Left cardiac atrium (tissue), 4 donors: ENCODE data around the gene PLCXD3. TPM values are rescaled to one million over a fixed set of nuclear protein-coding genes. Genes with fewer than 3 reads are reported as not detected.

Source experiments
- ATAC-seq, 2 donors: fragments of 200-7000 bp; cut with Tn5 transposase; one replicate each; pipeline ENCODE4 v1.9.1; 2020; ENCODE audit warnings: mild to moderate bottlenecking in 2 of 2, moderate library complexity in 2 of 2
- DNase-seq: peaks from one replicate; pipeline ENCODE4 v3.0.0-alpha.2; 2020
- intact Hi-C, 2 donors: fragments of 100-400 bp; cut with DNase I; formaldehyde crosslinking; loops; one replicate each; pipeline versions ENCODE4 v1.14.1 to v1.15.1; 2022 to 2023
- total RNA-seq, 2 donors: library from RNA; stranded (reverse); fragmentation: NEBNext Ultra II Directional; extraction: Animal tissue kit (Norgen Biotek cat#: 25700); gene quantifications; one replicate each; pipeline ENCODE4 v1.2.1, GENCODE V29; 2021
- donor health status: DM: no; HTN: yes; CAD: no.
- donor health status: DM: no; HTN: yes; CAD: no; lungs with severe emphysema.
- donor health status: DM: yes; HTN: yes; CAD: no.
- donor health status: Dilated cardiomyopathy.

PLCXD3 gene
- total RNA-seq, 2 donors from 2014 or later: 25.2 to 39.6 TPM

DNA sequence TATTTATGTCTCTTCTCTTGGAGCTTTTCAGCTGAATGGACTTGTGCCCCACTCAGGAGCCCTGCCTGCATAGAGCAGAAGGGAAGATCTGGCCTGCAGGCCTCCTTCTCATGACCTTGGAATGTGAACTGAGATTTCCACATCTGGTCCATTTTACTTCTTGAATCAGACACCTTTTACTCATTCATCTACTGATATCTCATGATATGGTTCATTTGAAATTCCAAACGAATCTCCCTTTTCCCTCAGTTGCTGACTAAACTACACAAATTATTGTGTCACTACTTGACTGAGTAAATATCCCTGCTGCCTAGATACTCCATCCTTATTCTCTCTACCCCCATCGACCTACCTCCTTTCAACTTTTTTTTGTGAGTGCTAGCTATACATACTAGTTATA lies 138.7 kb downstream of the PLCXD3 start:
- ATAC-seq (peak in 1 of 2 donors; percentile 30), DNase-seq (no peak)
- intact Hi-C loops: no loop called here

GRCh38 chr5:41370482-41370881 lies 139.9 kb downstream of the PLCXD3 start:
- DNase-seq (no peak), ATAC-seq (peak; percentile 21 to 23)
- intact Hi-C loops: no loop called here

- intact Hi-C loops: no loop called here
- ATAC-seq: peak in 1 of 2 donors; percentile 31
- DNase-seq: no peak
These were observed 140.6 kb downstream of the PLCXD3 start for GRCh38 chr5:41369799-41370198.

DNA sequence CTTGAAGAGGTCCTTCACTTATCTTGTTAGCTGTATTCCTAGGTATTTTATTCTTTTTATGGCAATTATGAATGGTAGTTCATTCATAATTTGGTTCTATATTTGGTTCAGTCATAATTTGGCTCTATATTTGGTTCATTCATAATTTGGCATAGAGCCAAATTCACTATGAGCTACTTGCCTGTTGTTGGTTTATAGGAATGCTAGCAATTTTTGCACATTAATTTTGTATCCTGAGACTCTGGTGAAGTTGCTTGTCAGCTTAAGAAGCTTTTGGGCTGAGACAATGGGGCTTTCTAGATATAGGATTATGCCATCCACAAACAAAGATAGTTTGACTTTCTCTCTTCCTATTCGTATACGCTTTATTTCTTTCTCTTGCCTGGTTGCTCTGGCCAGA lies 142.2 kb downstream of the PLCXD3 start:
- intact Hi-C loops: no loop called here
- ATAC-seq: no peak
- DNase-seq: no peak

DNA sequence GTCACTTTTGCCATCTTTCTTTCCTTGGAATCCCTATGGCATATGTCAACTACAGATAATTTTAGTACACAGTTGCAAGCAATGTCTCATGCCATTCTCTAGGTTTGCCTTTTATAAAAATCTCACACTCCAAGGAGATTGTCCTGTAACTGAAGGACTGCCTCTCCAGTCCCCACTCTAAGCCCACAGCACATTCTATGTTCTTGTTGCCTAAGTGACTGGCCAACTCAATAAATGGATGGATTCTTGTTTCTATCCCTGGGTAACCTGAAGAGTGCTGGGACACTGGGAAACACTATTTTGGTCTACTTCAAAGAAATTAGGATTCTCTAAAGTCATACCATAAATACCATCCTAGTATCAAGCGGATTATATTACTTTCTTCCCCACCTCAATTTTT lies 145.0 kb downstream of the PLCXD3 start:
- no peak for DNase-seq
- no peak for ATAC-seq
- intact Hi-C loops: no loop called here

DNA sequence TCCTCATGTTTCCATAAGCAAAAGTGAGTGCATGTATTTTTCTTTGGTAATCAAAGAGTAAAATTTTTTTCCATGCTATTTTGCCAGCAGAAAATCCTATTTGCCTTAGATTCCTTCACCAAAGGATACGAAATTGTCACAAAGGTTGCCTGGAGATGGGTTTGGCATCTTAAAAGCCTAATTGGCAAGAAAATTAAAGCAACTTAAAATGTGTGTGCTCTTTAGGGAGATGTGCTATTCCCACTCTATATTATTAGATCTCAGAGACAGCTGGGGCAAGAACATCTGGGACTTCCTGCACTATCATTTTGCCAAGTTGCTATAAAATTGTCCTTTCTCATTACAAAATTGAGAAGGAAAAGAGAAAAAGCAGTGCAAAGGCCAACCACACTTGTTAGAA lies 146.1 kb downstream of the PLCXD3 start:
- intact Hi-C loops: no loop called here
- ATAC-seq (no peak), DNase-seq (no peak)

- DNase-seq (no peak), ATAC-seq (no peak)
- intact Hi-C loops: no loop called here
These were observed 146.9 kb downstream of the PLCXD3 start for GRCh38 chr5:41363343-41363986.

DNA sequence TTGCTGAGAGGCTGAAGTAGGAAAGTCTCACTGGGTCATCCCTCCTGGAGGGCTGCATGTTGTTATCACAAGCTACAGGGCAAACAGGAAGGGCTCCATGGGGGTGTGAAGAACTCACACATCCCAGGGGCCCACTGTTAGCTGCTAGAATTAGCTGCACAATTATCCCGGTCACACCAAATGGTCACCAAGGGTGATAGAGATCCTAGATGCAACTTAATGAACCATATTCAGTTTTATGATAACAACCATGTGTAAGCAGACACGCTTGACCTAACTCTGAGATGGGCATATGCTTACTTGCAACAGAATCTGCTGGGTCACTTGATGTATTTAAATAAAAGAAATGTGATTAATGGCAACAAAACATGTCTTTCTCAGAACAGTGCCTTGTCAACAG lies 153.6 kb downstream of the PLCXD3 start:
- ATAC-seq (peak in 1 of 2 donors; percentile 34), DNase-seq (no peak)
- intact Hi-C loops: no loop called here

- intact Hi-C loops: no loop called here
These were observed 160.6 kb downstream of the PLCXD3 start for GRCh38 chr5:41349846-41350245.

GRCh38 chr5:41347569-41347968 lies 162.8 kb downstream of the PLCXD3 start:
- intact Hi-C loops: no loop called here
- no peak for ATAC-seq

More at GRCh38 chr5:41349846-41350245, 160.6 kb downstream of the PLCXD3 start:
- DNase-seq (no peak), ATAC-seq (peak; percentile 59 to 62)

GRCh38 chr5:41346609-41347008 lies 163.8 kb downstream of the PLCXD3 start:
- no peak for DNase-seq
- no peak for ATAC-seq
- intact Hi-C loops: no loop called here

More at GRCh38 chr5:41347569-41347968, 162.8 kb downstream of the PLCXD3 start:
- DNase-seq: no peak

- intact Hi-C loops: no loop called here
These were observed 165.1 kb downstream of the PLCXD3 start for GRCh38 chr5:41345295-41345694.

DNA sequence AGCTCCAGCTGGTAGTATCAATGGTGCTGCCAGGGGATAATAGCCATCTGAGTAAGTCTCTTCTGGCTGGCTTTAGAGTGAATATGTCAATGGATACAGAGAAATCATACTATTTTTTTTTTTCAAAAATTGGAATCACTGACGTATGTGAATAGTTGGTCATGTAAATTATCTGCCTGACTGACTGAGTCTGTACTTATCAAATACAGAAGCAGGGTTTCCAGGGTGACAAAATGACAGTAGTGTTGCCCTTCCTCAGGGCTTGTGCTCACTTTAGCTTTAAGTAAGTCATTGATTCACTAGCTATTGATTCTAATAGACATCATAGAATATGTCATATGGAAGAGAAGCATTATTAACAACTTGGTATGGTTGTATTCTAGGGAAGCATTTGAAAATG lies 171.1 kb downstream of the PLCXD3 start:
- intact Hi-C loops: no loop called here
- DNase-seq (no peak), ATAC-seq (no peak)

More at GRCh38 chr5:41345295-41345694, 165.1 kb downstream of the PLCXD3 start:
- no peak for DNase-seq
- no peak for ATAC-seq

GRCh38 chr5:41338136-41338675 lies 172.2 kb downstream of the PLCXD3 start:
- intact Hi-C loops: no loop called here
- DNase-seq: no peak
- ATAC-seq: no peak

DNA sequence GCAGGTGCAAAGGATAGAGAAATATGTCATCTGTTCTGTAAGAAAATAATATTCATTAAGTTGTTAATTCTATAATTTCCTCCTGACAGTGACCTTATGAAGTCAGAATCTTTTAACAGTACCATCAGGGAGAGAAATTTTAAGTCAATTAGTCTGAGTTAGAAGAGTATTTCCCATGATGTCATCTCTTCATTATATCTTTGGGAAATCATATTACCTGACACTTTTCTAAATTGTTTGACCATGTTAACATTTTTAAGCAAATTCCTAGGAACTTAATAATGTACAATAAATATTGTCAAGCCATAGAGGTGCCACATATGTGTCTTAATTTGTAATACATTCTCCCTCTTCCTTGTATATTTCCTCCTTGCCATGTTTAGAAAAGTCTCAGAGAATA lies 172.7 kb downstream of the PLCXD3 start:
- DNase-seq: no peak
- intact Hi-C loops: no loop called here
- no peak for ATAC-seq

DNA sequence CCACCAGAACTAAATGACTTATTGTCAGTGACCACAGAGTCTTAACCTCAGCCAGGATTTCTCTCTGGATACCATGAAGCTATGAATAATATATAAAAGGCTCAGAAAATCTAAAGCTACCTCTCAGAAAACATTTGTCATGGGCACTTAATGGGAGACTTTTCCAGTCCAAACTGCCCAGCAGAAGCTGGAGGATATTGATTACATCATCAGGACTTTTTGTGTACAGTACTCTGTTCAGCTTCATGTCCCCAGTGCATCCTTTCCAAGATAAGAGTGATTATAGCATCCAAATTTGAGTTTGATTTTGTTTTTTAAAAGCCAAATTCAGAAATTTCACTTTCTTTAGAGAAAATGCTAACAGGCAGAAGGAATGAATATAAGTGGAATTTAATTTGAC lies 173.2 kb downstream of the PLCXD3 start:
- DNase-seq: no peak
- ATAC-seq: no peak
- intact Hi-C loops: no loop called here

GRCh38 chr5:41336471-41336870 lies 173.9 kb downstream of the PLCXD3 start:
- no peak for ATAC-seq
- no peak for DNase-seq
- intact Hi-C loops: no loop called here

- ATAC-seq: no peak
- no peak for DNase-seq
- intact Hi-C loops: no loop called here
These were observed 174.7 kb downstream of the PLCXD3 start for GRCh38 chr5:41335596-41336181.

- ATAC-seq: peak; percentile 68 to 89
- intact Hi-C loops: no loop called here
- peak; percentile 24 for DNase-seq
These were observed 175.6 kb downstream of the PLCXD3 start for GRCh38 chr5:41334758-41335157.

- DNase-seq: no peak
- intact Hi-C loops: no loop called here
- ATAC-seq: peak in 1 of 2 donors; percentile 59
These were observed 176.2 kb downstream of the PLCXD3 start for GRCh38 chr5:41334221-41334620.

DNA sequence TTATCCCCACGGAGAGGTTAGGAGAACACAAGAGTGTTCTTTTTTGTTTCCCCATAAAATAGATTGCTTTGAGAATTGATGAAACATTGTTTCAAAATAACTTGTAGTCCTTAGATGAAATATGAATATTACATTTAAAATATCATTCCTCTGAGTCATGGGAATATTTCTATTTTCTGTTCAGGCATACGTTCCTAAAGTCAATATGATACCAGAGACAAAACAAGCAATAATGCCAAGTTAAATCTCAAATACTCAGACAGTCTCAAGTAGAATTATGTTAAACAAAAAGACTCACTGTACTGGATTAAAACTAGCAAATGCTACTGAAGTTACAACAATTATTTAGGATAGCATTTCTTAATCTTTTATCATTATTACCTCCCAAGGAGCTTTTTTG lies 185.3 kb downstream of the PLCXD3 start:
- intact Hi-C loops: no loop called here
- DNase-seq (no peak), ATAC-seq (no peak)
